ENCODE data around the gene ELSPBP1. TPM values are rescaled to one million over a fixed set of nuclear protein-coding genes. Genes with fewer than 3 reads are reported as not detected.

The ELSPBP1 gene
- total RNA-seq, 6 donors from 2014 or later: not detected

- 72 to 77% methylated on average over 6 of the region's 6 CpGs for WGBS, 2 donors
- Histone ChIP-seq H3K4me3 (no peak overlapping the region), H3K9me3 (peaks cover 0 to 4% (median 2%) of the 10 kb centered on the region in 4 donors), H3K27ac (no peak overlapping the region), H3K4me1 (no peaks in the 10 kb centered on the region), H3K36me3 (no peaks in the 10 kb centered on the region), H3K27me3 (no peaks in the 10 kb centered on the region)
- DNase-seq (no peak), ATAC-seq (ENCODE audit: low FRiP score in 2 of 2) (no peak)
- TF ChIP-seq POLR2AphosphoS5 (IDR thresholded peaks at IDR 0.05) (no peak), POLR2A (IDR thresholded peaks at IDR 0.05) (no peak), EP300 (IDR thresholded peaks at IDR 0.05) (no peak)
- TF ChIP-seq, protein P1, sequence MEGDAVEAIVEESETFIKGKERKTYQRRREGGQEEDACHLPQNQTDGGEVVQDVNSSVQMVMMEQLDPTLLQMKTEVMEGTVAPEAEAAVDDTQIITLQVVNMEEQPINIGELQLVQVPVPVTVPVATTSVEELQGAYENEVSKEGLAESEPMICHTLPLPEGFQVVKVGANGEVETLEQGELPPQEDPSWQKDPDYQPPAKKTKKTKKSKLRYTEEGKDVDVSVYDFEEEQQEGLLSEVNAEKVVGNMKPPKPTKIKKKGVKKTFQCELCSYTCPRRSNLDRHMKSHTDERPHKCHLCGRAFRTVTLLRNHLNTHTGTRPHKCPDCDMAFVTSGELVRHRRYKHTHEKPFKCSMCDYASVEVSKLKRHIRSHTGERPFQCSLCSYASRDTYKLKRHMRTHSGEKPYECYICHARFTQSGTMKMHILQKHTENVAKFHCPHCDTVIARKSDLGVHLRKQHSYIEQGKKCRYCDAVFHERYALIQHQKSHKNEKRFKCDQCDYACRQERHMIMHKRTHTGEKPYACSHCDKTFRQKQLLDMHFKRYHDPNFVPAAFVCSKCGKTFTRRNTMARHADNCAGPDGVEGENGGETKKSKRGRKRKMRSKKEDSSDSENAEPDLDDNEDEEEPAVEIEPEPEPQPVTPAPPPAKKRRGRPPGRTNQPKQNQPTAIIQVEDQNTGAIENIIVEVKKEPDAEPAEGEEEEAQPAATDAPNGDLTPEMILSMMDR (IDR thresholded peaks at IDR 0.05): no peak
Observed at GRCh38 chr19:48006762-48007161, 12.3 kb downstream of the ELSPBP1 start.

- DNase-seq (no peak), ATAC-seq (ENCODE audit: low FRiP score in 2 of 2) (no peak)
- Histone ChIP-seq H3K4me3 (no peak overlapping the region), H3K4me1 (no peaks in the 10 kb centered on the region), H3K27ac (no peak overlapping the region), H3K27me3 (no peaks in the 10 kb centered on the region), H3K9me3 (peaks cover 0 to 4% (median 2%) of the 10 kb centered on the region in 4 donors), H3K36me3 (no peaks in the 10 kb centered on the region)
- TF ChIP-seq, protein P1 (IDR thresholded peaks at IDR 0.05): no peak
- TF ChIP-seq POLR2A (IDR thresholded peaks at IDR 0.05): no peak
- no peak for TF ChIP-seq POLR2AphosphoS5 (IDR thresholded peaks at IDR 0.05)
- no peak for TF ChIP-seq EP300 (IDR thresholded peaks at IDR 0.05)
- 85 to 93% methylated on average over 11 of the region's 11 CpGs for WGBS, 2 donors
Observed at GRCh38 chr19:48010932-48011758, 16.7 kb downstream of the ELSPBP1 start.

- TF ChIP-seq POLR2AphosphoS5 (IDR thresholded peaks at IDR 0.05) (no peak), POLR2A (IDR thresholded peaks at IDR 0.05) (no peak)
- TF ChIP-seq, protein P1 (IDR thresholded peaks at IDR 0.05): no peak
- no peaks in the 10 kb centered on the region for H3K4me1 ChIP-seq
- H3K4me3 ChIP-seq: no peak overlapping the region
- H3K27ac ChIP-seq: no peak overlapping the region
- no peaks in the 10 kb centered on the region for H3K9me3 ChIP-seq
- DNase-seq (no peak), ATAC-seq (ENCODE audit: low FRiP score in 2 of 2) (no peak)
- no peaks in the 10 kb centered on the region for H3K36me3 ChIP-seq
- WGBS, 2 donors: 57 to 68% methylated on average over 3 of the region's 3 CpGs
- no peaks in the 10 kb centered on the region for H3K27me3 ChIP-seq
Observed at GRCh38 chr19:48020686-48021085, 26.3 kb downstream of the ELSPBP1 start.

GRCh38 chr19:48023011-48023410 lies 28.6 kb downstream of the ELSPBP1 start:
- Histone ChIP-seq H3K4me3 (no peak overlapping the region), H3K9me3 (no peaks in the 10 kb centered on the region), H3K36me3 (no peaks in the 10 kb centered on the region), H3K4me1 (no peaks in the 10 kb centered on the region), H3K27me3 (no peaks in the 10 kb centered on the region), H3K27ac (no peak overlapping the region)
- no peak for ATAC-seq (ENCODE audit: low FRiP score in 2 of 2)
- WGBS, 2 donors: 59 to 65% methylated on average over 2 of the region's 2 CpGs
- no peak for DNase-seq
- TF ChIP-seq EP300 (IDR thresholded peaks at IDR 0.05) (no peak), POLR2A (IDR thresholded peaks at IDR 0.05) (no peak), POLR2AphosphoS5 (IDR thresholded peaks at IDR 0.05) (no peak)
- TF ChIP-seq, protein P1 (IDR thresholded peaks at IDR 0.05): no peak

GRCh38 chr19:48023518-48023917 lies 29.1 kb downstream of the ELSPBP1 start:
- Histone ChIP-seq H3K36me3 (no peaks in the 10 kb centered on the region), H3K4me1 (no peaks in the 10 kb centered on the region), H3K9me3 (no peaks in the 10 kb centered on the region), H3K4me3 (no peak overlapping the region), H3K27me3 (no peaks in the 10 kb centered on the region), H3K27ac (no peak overlapping the region)
- DNase-seq (no peak), ATAC-seq (ENCODE audit: low FRiP score in 2 of 2) (no peak)
- WGBS, 2 donors: 87 to 90% methylated on average over 3 of the region's 3 CpGs
- TF ChIP-seq POLR2A (IDR thresholded peaks at IDR 0.05): no peak
- no peak for TF ChIP-seq EP300 (IDR thresholded peaks at IDR 0.05)
- TF ChIP-seq, protein P1 (IDR thresholded peaks at IDR 0.05): no peak
- TF ChIP-seq POLR2AphosphoS5 (IDR thresholded peaks at IDR 0.05): no peak

Data from upper lobe of left lung (tissue), 6 donors.